SK-N-SH (cell line): ENCODE data around the gene CHST9. TPM values are rescaled to one million over a fixed set of nuclear protein-coding genes. Genes with fewer than 3 reads are reported as not detected.

Experiments used
- CTCF ChIA-PET: fragments of 300-600, 350-600 bp; formaldehyde crosslinking; extraction: SDS; loops from one replicate; lab custom pipeline; 2021; lab: Yijun Ruan, JAX
- POLR2A ChIA-PET: fragments of 350-600 bp; sonication (Branson Sonifier 250); formaldehyde crosslinking; extraction: SDS; loops from one replicate; lab custom pipeline; 2020; ENCODE audit warnings: antibody characterized with exemption, inconsistent platforms; lab: Yijun Ruan, JAX
- DNase-seq: peaks from one replicate; pipeline ENCODE4 v3.0.0; 2012
- H2AFZ ChIP-seq: fragments of 200-600 bp; sonication (generic); 2 replicates; pipeline ENCODE4 v1.8.1; 2016; ENCODE audit warnings: antibody characterized with exemption, mild to moderate bottlenecking, low read depth
- H3F3A ChIP-seq: fragments of 200-600 bp; sonication (generic); replicated peaks from 2 replicates; pipeline ENCODE3; 2016; ENCODE audit warnings: antibody characterized with exemption, mild to moderate bottlenecking; ENCODE audit not compliant: insufficient read depth
- H3K27ac ChIP-seq, 2 experiments: fragments of 200-500 bp in 1 of 2; fragments of 200-600 bp in 1 of 2; sonication (Bioruptor generic) in 1 of 2; sonication (generic), shearing (Covaris generic) in 1 of 2; 2 replicates each; pipeline versions ENCODE4 v1.5.1 to v1.6.1; 2014 to 2016; ENCODE audit warnings: low read depth in 2 of 2, inconsistent platforms in 1 of 2, low read length in 1 of 2, mild to moderate bottlenecking in 1 of 2, mixed read lengths in 1 of 2
- H3K27me3 ChIP-seq: fragments of 200-600 bp; sonication (generic), shearing (Covaris generic); 2 replicates; pipeline ENCODE4 v1.6.1; 2016; ENCODE audit warnings: mixed run types; ENCODE audit not compliant: insufficient read depth
- H3K36me3 ChIP-seq, 2 experiments: fragments of 200-500 bp in 1 of 2; fragments of 200-600 bp in 1 of 2; sonication (Bioruptor generic) in 1 of 2; sonication (generic) in 1 of 2; replicated peaks in 1 of 2; 2 replicates each; pipeline versions ENCODE3 to v1.5.1; 2014 to 2016; ENCODE audit warnings: low read length in 1 of 2, mild to moderate bottlenecking in 1 of 2; ENCODE audit not compliant: insufficient read depth in 2 of 2, control insufficient read depth in 1 of 2
- H3K4me1 ChIP-seq, 2 experiments: fragments of 200-500 bp in 1 of 2; fragments of 200-600 bp in 1 of 2; sonication (Bioruptor generic) in 1 of 2; sonication (generic), shearing (Covaris generic) in 1 of 2; 2 replicates each; pipeline versions ENCODE4 v1.5.1 to v1.6.1; 2014 to 2016; ENCODE audit warnings: low read depth in 1 of 2, low read length in 1 of 2, mixed run types in 1 of 2; ENCODE audit not compliant: insufficient read depth in 2 of 2, control insufficient read depth in 1 of 2
- H3K4me2 ChIP-seq: fragments of 200-600 bp; sonication (generic), shearing (Covaris generic); 2 replicates; pipeline ENCODE4 v1.6.1; 2017; ENCODE audit warnings: mixed run types
- H3K4me3 ChIP-seq, 2 experiments: fragments of 200-500 bp in 1 of 2; fragments of 200-600 bp in 1 of 2; sonication (Bioruptor generic) in 1 of 2; sonication (generic), shearing (Covaris generic) in 1 of 2; 2 replicates each; pipeline versions ENCODE4 v1.5.1 to v1.8.1; 2014 to 2016; ENCODE audit warnings: low read depth in 2 of 2, inconsistent platforms in 1 of 2, low read length in 1 of 2, mild to moderate bottlenecking in 1 of 2, mixed read lengths in 1 of 2, moderate library complexity in 1 of 2
- H3K79me2 ChIP-seq: fragments of 200-600 bp; sonication (generic); 2 replicates; pipeline ENCODE4 v1.8.1; 2017; ENCODE audit warnings: mild to moderate bottlenecking; ENCODE audit not compliant: insufficient read depth
- H3K9ac ChIP-seq: fragments of 200-600 bp; sonication (generic); 2 replicates; pipeline ENCODE4 v1.6.1; 2017; ENCODE audit warnings: mixed run types
- H3K9me2 ChIP-seq: fragments of 200-600 bp; sonication (generic); 2 replicates; pipeline ENCODE4 v1.6.1; 2017; ENCODE audit warnings: mixed run types
- H3K9me3 ChIP-seq: fragments of 200-600 bp; sonication (generic); 2 replicates; pipeline ENCODE4 v1.6.1; 2017; ENCODE audit warnings: mixed run types, mild to moderate bottlenecking, moderate library complexity
- H4K20me1 ChIP-seq: fragments of 200-600 bp; sonication (generic); 2 replicates; pipeline ENCODE4 v1.6.1; 2017; ENCODE audit warnings: mild to moderate bottlenecking, mixed run types; ENCODE audit not compliant: insufficient read depth
- FOXJ3 ChIP-seq: sonication (generic); formaldehyde crosslinking; IDR thresholded peaks from 2 replicates; pipeline ENCODE4 v1.5.1; 2020; ENCODE audit warnings: mild to moderate bottlenecking, missing genetic modification reagents
- NFIC ChIP-seq: IDR thresholded peaks from 2 replicates; pipeline ENCODE4 v1.4.0; 2012; ENCODE audit warnings: borderline replicate concordance
- NRF1 ChIP-seq: IDR thresholded peaks from 2 replicates; pipeline ENCODE4 v1.6.1; 2012; ENCODE audit warnings: low read depth, mild to moderate bottlenecking, low read length
- RAD21 ChIP-seq: IDR thresholded peaks from 2 replicates; pipeline ENCODE4 v1.6.1; 2012; ENCODE audit warnings: mild to moderate bottlenecking, low read length
- SMC3 ChIP-seq: IDR thresholded peaks from 2 replicates; pipeline ENCODE4 v1.6.1; 2012; ENCODE audit warnings: low read depth, low read length, improper control_type of control experiment
- TCF12 ChIP-seq: IDR thresholded peaks from 2 replicates; pipeline ENCODE4 v1.4.0; 2012
- WGBS: methylation state at CpG from one replicate; pipeline ENCODE4 v1.1.6; 2017; ENCODE audit warnings: low lambda C conversion rate; 5-methylcytosine and 5-hydroxymethylcytosine counted together
- polyA plus RNA-seq, 3 experiments: library from polyadenylated mRNA; depleted of rRNA; stranded (reverse); fragments of >200 nt; gene quantifications; 2 replicates each; pipeline ENCODE4 v1.2.3, GENCODE V29; 2012
- TF ChIP-seq, protein P1 (sequence below): IDR thresholded peaks from 2 replicates; pipeline ENCODE4 v1.4.0; 2012; ENCODE audit warnings: low read depth, borderline replicate concordance
- TF ChIP-seq, protein P2 (sequence below): fragments of 150-350 bp; IDR thresholded peaks from 2 replicates; pipeline ENCODE4 v1.6.1; 2017; ENCODE audit warnings: antibody characterized with exemption, low read length, low read depth, borderline replicate concordance
- TF ChIP-seq, protein P3 (sequence below): IDR thresholded peaks from 2 replicates; pipeline ENCODE4 v1.4.0; 2012; ENCODE audit warnings: low read depth, borderline replicate concordance

The CHST9 gene
- polyA plus RNA-seq, 1 of the 3 experiments (the other 2 are of a cell fraction), result not detected

- Histone ChIP-seq H3K36me3 (no peaks in the 10 kb centered on the region), H3K4me2 (no peak overlapping the region), H3K9ac (no peak overlapping the region), H2AFZ (no peak overlapping the region), H3K9me3 (no peaks in the 10 kb centered on the region), H3K4me1 (no peaks in the 10 kb centered on the region), H4K20me1 (no peaks in the 10 kb centered on the region), H3K27ac (no peak overlapping the region), H3K4me3 (no peak overlapping the region), H3F3A (no peaks in the 10 kb centered on the region), H3K27me3 (0 out of 2 replicates have a peak, but pooled peaks cover 4% of the 10 kb centered on the region), H3K9me2 (no peaks in the 10 kb centered on the region), H3K79me2 (no peaks in the 10 kb centered on the region)
- WGBS, result 39% methylated on average over 5 of the region's 5 CpGs
- no peak for DNase-seq
- TF ChIP-seq SMC3 (no peak), NFIC (no peak), TCF12 (no peak), RAD21 (no peak)
- TF ChIP-seq, protein P1, sequence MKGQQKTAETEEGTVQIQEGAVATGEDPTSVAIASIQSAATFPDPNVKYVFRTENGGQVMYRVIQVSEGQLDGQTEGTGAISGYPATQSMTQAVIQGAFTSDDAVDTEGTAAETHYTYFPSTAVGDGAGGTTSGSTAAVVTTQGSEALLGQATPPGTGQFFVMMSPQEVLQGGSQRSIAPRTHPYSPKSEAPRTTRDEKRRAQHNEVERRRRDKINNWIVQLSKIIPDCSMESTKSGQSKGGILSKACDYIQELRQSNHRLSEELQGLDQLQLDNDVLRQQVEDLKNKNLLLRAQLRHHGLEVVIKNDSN, result no peak
- ChIA-PET CTCF (interaction anchor here (2.2 kb wide), 1 partner anchor 15 kb away, joined by 8 read pairs; no protein-coding TSS in a partner anchor), POLR2A (no interaction called here)
Measured at GRCh38 chr18:27033722-27034121, 151.4 kb downstream of the CHST9 start.

DNA sequence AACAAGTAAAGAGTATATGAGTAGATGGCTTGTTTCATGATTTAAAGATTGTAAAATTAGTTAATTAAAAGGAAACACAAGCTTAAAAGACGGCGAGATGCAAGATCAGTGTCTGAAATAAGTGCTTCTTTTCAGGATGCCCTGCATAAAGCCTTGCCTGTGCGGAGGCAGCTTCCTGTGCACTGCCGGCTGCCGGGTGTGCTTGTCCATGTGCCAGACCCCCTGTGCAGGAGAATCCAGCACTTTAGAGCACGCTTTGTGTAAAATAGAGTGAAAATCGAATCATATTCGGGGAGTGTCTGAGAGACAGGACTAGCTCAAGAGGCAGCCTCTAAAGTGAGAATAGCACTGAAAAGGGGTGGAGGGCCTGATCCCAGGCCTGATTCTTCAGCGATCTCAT, 154.7 kb downstream of the CHST9 start:
- H3K27me3 ChIP-seq, result 0 out of 2 replicates have a peak, but pooled peaks cover 4% of the 10 kb centered on the region
- no peaks in the 10 kb centered on the region for H4K20me1 ChIP-seq
- H3K36me3 ChIP-seq, result no peaks in the 10 kb centered on the region
- no peak for DNase-seq
- WGBS, result 52% methylated on average over 9 of the region's 9 CpGs
- H3K4me1 ChIP-seq, result no peaks in the 10 kb centered on the region
- no peak for TF ChIP-seq NRF1
- TF ChIP-seq, all 33 proteins: peak for 0
- Histone ChIP-seq H2AFZ (no peak overlapping the region), H3K27ac (no peak overlapping the region), H3K9me2 (no peaks in the 10 kb centered on the region), H3K9ac (no peak overlapping the region), H3K79me2 (no peaks in the 10 kb centered on the region), H3F3A (no peaks in the 10 kb centered on the region), H3K4me3 (no peak overlapping the region), H3K9me3 (no peaks in the 10 kb centered on the region), H3K4me2 (no peak overlapping the region)
- ChIA-PET CTCF (interaction anchor here (0.9 to 3.5 kb wide), 5 partner anchors 9 to 48 kb away, joined by 3 to 17 read pairs (median 3); no protein-coding TSS in a partner anchor), POLR2A (no interaction called here)

DNA sequence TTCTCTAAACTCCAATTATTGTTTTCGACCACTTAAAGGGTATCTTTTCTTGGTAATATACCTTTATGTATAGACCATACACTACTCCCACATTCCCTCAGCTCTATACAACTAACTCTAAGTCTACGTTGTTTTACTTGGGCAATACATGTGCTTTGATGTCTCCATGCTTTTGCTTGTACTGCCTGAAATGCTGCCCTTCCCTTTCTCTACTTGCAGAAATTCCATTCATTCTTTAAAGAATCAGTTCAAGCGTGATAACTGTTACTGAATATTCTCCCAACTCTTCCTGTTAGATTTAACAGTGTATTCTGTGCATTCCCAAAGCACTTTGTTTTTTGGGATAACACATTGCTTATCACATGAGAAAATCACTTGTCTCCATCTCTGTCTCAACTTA, 162.6 kb downstream of the CHST9 start:
- H3K9me3 ChIP-seq, result no peaks in the 10 kb centered on the region
- no peak overlapping the region for H2AFZ ChIP-seq
- ChIA-PET POLR2A (no interaction called here), CTCF (interaction anchor here (1.0 kb wide), 1 partner anchor 17 kb away, joined by 3 read pairs; no protein-coding TSS in a partner anchor)
- DNase-seq, result no peak
- no peaks in the 10 kb centered on the region for H4K20me1 ChIP-seq
- no peaks in the 10 kb centered on the region for H3K9me2 ChIP-seq
- H3K79me2 ChIP-seq, result no peaks in the 10 kb centered on the region
- no peaks in the 10 kb centered on the region for H3F3A ChIP-seq
- TF ChIP-seq, protein P2, sequence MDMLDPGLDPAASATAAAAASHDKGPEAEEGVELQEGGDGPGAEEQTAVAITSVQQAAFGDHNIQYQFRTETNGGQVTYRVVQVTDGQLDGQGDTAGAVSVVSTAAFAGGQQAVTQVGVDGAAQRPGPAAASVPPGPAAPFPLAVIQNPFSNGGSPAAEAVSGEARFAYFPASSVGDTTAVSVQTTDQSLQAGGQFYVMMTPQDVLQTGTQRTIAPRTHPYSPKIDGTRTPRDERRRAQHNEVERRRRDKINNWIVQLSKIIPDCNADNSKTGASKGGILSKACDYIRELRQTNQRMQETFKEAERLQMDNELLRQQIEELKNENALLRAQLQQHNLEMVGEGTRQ, result no peak
- TF ChIP-seq, protein P1, result no peak
- TF ChIP-seq, protein P3, sequence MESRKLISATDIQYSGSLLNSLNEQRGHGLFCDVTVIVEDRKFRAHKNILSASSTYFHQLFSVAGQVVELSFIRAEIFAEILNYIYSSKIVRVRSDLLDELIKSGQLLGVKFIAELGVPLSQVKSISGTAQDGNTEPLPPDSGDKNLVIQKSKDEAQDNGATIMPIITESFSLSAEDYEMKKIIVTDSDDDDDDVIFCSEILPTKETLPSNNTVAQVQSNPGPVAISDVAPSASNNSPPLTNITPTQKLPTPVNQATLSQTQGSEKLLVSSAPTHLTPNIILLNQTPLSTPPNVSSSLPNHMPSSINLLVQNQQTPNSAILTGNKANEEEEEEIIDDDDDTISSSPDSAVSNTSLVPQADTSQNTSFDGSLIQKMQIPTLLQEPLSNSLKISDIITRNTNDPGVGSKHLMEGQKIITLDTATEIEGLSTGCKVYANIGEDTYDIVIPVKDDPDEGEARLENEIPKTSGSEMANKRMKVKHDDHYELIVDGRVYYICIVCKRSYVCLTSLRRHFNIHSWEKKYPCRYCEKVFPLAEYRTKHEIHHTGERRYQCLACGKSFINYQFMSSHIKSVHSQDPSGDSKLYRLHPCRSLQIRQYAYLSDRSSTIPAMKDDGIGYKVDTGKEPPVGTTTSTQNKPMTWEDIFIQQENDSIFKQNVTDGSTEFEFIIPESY, result no peak
- TF ChIP-seq FOXJ3 (CRISPR knock-in tag), result no peak
- no peak overlapping the region for H3K4me2 ChIP-seq
- no peaks in the 10 kb centered on the region for H3K4me1 ChIP-seq
- no peak overlapping the region for H3K27ac ChIP-seq
- H3K4me3 ChIP-seq, result no peak overlapping the region
- no peaks in the 10 kb centered on the region for H3K36me3 ChIP-seq
- no peaks in the 10 kb centered on the region for H3K27me3 ChIP-seq
- 15% methylated on average over 3 of the region's 3 CpGs for WGBS
- H3K9ac ChIP-seq, result no peak overlapping the region
